Gastroesophageal sphincter (tissue), 3 donors: Measurements from ENCODE around the gene ADAMTS3.

Experiments
- EP300 ChIP-seq: sonication (generic); formaldehyde crosslinking; IDR thresholded peaks from one replicate; pipeline ENCODE4 v1.6.1; 2017; ENCODE audit warnings: antibody characterized with exemption, mild to moderate bottlenecking
- POLR2A ChIP-seq, 2 donors: fragments of 450-650 bp; IDR thresholded peaks; one replicate each; pipeline ENCODE4 v1.6.1; 2017; ENCODE audit warnings: antibody characterized with exemption in 2 of 2, mild to moderate bottlenecking in 2 of 2, moderate library complexity in 1 of 2
- TF ChIP-seq, protein P1 (sequence below), 4 experiments: fragments of 200-600 bp in 2 of 4; fragments of 450-650 bp in 2 of 4; sonication (generic) in 1 of 4; IDR thresholded peaks; one replicate each; pipeline ENCODE4 v1.5.1; 2017 to 2019; ENCODE audit warnings: antibody characterized with exemption in 4 of 4, mild to moderate bottlenecking in 2 of 4, moderate library complexity in 2 of 4

DNA sequence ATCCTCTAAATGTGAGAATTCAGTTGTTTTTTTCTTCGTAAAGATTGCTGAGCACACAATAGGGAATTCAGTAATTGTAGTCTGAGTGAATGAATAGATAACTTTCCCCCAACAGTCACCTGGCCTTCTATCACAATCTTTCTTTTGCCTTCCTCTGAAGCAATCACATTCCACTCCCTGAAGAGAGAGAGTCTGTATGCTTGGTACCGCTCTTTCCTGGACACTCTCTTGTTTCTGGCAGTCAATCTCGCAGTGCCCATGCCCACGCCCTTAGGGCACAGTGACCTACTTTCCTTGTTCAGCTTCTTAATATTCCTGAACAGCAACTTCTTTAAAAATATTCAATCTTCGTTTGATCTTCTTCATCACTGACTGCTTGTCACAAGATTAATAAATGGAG lies 255.9 kb downstream of the ADAMTS3 start:
- TF ChIP-seq EP300 (no peak), POLR2A (IDR thresholded peaks at IDR 0.05) (no peak)
- TF ChIP-seq, protein P1, sequence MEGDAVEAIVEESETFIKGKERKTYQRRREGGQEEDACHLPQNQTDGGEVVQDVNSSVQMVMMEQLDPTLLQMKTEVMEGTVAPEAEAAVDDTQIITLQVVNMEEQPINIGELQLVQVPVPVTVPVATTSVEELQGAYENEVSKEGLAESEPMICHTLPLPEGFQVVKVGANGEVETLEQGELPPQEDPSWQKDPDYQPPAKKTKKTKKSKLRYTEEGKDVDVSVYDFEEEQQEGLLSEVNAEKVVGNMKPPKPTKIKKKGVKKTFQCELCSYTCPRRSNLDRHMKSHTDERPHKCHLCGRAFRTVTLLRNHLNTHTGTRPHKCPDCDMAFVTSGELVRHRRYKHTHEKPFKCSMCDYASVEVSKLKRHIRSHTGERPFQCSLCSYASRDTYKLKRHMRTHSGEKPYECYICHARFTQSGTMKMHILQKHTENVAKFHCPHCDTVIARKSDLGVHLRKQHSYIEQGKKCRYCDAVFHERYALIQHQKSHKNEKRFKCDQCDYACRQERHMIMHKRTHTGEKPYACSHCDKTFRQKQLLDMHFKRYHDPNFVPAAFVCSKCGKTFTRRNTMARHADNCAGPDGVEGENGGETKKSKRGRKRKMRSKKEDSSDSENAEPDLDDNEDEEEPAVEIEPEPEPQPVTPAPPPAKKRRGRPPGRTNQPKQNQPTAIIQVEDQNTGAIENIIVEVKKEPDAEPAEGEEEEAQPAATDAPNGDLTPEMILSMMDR (IDR thresholded peaks at IDR 0.05) = no peak
